ENCODE results near the gene SMIM5.

Gene SMIM5

DNA sequence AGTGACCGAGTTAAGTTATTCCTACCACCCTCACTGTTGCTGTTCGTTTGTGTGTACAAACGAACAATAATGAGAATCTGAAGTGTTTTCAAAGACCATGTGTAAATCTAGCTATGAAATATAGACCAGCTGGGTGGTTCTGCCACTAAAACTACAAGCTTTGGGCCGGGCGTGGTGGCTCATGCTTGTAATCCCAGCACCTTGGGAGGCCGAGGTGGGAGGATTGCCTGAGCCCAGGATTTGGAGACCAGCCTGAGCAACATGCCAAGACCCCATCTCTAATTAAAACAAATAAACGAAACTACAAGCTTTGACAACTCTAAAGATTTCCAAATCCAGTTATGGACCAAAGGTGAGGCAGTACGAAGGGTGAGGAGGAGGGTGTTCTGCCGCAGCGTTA lies 32.7 kb downstream of the SMIM5 start:
- TF ChIP-seq, protein P1, sequence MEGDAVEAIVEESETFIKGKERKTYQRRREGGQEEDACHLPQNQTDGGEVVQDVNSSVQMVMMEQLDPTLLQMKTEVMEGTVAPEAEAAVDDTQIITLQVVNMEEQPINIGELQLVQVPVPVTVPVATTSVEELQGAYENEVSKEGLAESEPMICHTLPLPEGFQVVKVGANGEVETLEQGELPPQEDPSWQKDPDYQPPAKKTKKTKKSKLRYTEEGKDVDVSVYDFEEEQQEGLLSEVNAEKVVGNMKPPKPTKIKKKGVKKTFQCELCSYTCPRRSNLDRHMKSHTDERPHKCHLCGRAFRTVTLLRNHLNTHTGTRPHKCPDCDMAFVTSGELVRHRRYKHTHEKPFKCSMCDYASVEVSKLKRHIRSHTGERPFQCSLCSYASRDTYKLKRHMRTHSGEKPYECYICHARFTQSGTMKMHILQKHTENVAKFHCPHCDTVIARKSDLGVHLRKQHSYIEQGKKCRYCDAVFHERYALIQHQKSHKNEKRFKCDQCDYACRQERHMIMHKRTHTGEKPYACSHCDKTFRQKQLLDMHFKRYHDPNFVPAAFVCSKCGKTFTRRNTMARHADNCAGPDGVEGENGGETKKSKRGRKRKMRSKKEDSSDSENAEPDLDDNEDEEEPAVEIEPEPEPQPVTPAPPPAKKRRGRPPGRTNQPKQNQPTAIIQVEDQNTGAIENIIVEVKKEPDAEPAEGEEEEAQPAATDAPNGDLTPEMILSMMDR (IDR thresholded peaks at IDR 0.05; ENCODE audit: borderline replicate concordance, insufficient read depth, low read depth, low read length), result no peak
- no peak overlapping the region for H3K4me3 ChIP-seq (ENCODE audit: low read depth, low read length)

DNA sequence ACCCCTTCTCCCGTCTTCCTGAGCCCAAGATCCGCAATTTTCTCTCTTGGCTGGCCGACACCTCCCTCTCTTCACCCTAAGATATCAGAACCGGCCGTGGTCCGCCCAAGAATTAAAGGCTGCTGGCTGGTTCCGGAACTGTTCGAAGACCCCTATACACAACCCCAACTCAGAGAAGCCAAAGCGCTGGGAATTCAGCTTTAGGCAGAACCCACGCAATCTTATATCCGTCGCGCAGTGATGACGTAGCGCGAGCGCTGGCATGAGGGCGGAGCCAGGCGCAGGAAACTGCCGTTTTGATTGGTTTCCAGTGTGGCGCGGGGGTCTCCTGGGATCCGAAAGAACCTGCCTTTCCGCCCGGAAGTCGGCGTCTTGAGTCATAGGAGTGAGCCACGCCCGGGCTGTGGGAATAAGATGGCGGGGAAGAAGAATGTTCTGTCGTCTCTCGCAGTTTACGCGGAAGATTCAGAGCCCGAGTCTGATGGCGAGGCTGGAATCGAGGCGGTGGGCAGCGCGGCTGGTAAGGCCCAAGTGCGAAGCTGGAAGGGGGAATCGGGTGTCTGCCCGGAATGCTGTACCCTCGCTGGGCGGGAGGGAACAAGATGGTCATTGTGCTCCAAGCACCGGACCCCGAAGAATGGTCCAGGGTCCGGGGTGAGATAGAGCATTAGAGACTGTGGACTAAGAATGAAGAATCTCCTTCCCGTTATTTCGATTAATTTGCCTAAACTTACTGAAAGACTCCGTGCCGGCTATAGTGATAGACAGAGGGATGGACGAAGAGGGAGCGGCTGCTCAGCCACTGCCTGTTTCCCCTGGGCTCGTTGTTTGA lies 33.9 kb downstream of the SMIM5 start, which contains the start of the genes RECQL5 and SAP30BP:
Gene RECQL5 (minus strand): TSS at position 196 of the 832 bp plus-strand sequence. CDS start 597 bp downstream, outside the sequence.
Gene SAP30BP (plus strand): TSS at position 380 of the 832 bp plus-strand sequence. CDS start 35 bp downstream, at position 415.
- TF ChIP-seq, protein P1 (IDR thresholded peaks at IDR 0.05; ENCODE audit: borderline replicate concordance, insufficient read depth, low read depth, low read length), result no peak
- H3K4me3 ChIP-seq (ENCODE audit: low read depth, low read length), result peak within 1 kb of the TSS; percentile 65

DNA sequence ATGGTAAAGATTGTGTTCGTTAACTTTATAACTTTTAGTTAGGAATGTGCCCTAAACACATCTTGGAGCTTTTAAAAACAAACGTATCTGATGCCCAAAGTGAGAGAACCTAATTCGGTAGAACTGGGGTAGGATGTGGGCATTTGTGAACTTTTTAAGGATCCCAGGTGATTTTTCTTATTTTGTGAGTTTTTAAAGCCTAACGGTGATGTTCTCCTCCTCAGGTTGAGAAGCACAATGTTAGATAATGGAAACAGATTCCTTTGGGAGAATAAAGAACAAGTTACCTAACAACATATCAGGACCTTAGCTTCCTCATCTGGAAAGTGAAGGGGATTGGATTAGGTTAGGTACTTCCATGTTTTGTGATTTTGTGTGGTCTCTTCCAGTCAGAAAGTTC lies 34.6 kb downstream of the SMIM5 start:
- H3K4me3 ChIP-seq (ENCODE audit: low read depth, low read length), result peak overlapping the region; percentile 65
- TF ChIP-seq, protein P1 (IDR thresholded peaks at IDR 0.05; ENCODE audit: borderline replicate concordance, insufficient read depth, low read depth, low read length), result no peak

DNA sequence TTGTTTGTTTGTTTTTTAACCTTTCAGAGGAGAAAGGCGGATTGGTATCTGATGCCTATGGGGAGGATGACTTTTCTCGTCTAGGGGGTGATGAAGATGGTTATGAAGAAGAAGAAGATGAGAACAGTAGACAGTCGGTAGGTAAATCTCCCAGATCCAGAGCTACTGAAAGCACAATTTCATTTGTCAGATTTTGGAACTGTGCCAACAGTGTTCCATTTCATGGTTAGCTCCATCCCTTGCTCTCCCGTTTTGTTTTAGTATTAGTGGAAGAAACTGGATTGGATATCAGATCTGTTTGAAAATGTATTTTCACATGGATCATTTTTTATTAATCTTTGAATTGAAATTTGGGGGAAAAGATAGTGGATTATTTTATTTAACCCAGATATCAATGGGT lies 35.3 kb downstream of the SMIM5 start:
- TF ChIP-seq, protein P1 (IDR thresholded peaks at IDR 0.05; ENCODE audit: borderline replicate concordance, insufficient read depth, low read depth, low read length), result no peak
- no peak overlapping the region for H3K4me3 ChIP-seq (ENCODE audit: low read depth, low read length)

DNA sequence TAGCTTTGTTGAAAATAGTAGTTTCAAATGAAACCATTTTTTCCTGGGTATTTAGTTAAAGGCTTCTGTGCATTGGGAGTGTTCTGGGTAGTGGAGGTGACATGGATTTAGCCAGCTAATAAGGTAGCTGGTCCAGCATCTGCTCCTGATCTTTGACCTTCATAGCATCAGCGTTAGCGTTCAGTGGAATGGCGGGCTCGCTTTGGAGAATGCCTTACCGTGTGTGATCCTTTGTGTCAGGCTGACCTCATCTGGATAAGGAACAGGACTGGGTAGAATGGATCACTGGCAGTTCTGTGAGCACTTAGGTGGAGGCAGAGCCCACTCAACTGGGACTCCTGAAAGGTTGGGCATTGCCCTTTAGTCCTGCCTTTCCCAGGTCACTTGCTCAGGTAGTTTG lies 37.6 kb downstream of the SMIM5 start:
- TF ChIP-seq, protein P1 (IDR thresholded peaks at IDR 0.05; ENCODE audit: borderline replicate concordance, insufficient read depth, low read depth, low read length), result no peak
- no peak overlapping the region for H3K4me3 ChIP-seq (ENCODE audit: low read depth, low read length)

DNA sequence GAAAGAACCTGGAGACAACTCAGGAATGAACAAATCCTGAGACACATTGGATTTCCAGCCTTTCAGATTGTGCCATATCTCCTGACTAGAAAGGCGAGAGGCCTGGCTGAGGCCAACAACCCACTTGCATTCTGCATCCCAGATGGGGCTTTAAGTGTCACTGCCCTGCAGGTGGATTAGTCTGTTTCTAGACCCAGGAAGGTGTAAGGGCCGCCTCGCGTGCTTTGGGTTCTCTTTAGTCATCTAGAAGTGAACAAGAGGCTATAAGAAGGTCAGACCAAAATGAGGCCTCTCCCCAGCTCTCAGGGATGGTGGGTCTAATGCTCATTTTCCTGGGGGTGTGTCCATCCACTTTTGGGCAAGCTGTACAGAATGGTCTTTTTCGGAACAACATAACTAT lies 38.8 kb downstream of the SMIM5 start:
- TF ChIP-seq, protein P1 (IDR thresholded peaks at IDR 0.05; ENCODE audit: borderline replicate concordance, insufficient read depth, low read depth, low read length), result no peak
- no peak overlapping the region for H3K4me3 ChIP-seq (ENCODE audit: low read depth, low read length)

DNA sequence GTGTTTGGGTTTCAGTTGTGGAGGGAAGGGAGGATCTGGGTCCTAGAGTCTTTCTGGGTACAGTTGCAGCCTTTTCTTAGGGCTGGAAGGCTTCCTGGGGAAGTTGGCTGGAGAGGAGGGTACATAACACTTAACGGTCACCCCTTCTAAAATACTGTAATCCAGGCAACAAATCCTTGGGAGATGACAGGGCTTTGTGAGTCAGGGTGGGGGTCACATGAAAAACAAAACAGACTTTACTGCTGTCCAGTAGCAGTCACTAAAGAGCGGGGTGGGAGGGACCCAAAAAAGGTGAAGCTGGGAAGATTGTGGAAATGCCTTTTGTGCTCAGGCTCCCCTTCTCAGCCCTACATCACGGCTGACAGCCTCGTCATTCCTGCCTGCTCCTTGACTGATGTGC lies 40.3 kb downstream of the SMIM5 start:
- TF ChIP-seq, protein P1 (IDR thresholded peaks at IDR 0.05; ENCODE audit: borderline replicate concordance, insufficient read depth, low read depth, low read length), result no peak
- no peak overlapping the region for H3K4me3 ChIP-seq (ENCODE audit: low read depth, low read length)

Measured in GM12875 (cell line).